ENCODE results near the gene BAK1.
"Not testable (repeated sequence)": the region's sequence is repeated elsewhere in the genome, so short reads cannot be mapped to it uniquely, and the experiment has no call there.

The BAK1 gene

GRCh38 chr6:33607126-33607783 lies 27.2 kb upstream of the BAK1 start:
- DNase-seq: no peak

- no peak for DNase-seq
These were observed 26.6 kb upstream of the BAK1 start for GRCh38 chr6:33606642-33607041.

GRCh38 chr6:33604941-33605854 lies 25.1 kb upstream of the BAK1 start:
- DNase-seq: no peak

GRCh38 chr6:33602180-33602579 lies 22.1 kb upstream of the BAK1 start:
- DNase-seq: no peak

- no peak for DNase-seq
These were observed 20.7 kb upstream of the BAK1 start for GRCh38 chr6:33600761-33601160.

DNA sequence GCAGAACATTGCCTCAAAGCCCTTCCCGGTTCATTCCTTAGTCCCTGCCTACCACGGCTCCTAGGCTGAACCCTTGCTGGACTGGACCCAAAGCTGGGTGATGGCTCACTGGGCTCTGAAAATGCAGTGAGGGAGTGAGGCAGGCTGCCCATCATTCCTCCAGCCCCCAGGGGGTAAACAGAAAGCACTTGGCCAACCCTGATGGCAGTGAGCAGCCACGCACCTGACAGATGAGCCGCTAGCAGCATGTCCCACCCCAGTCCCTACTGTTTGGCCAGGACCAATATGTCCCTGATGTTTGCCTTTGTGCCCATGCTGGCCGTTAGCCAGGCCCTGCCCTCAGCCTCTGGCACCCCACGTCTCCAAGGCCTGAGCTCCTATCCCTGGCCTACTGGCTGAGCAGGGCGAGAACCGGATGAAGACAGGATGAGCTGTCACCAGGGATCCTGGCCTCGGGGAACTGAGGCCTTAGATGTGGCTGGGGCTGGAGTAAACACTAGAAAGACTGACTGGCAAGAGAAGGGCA lies 19.4 kb upstream of the BAK1 start:
- no peak for DNase-seq

- DNase-seq: no peak
These were observed 17.7 kb upstream of the BAK1 start for GRCh38 chr6:33597551-33598322.

GRCh38 chr6:33596894-33597293 lies 16.8 kb upstream of the BAK1 start:
- not testable (repeated sequence) for DNase-seq

DNA sequence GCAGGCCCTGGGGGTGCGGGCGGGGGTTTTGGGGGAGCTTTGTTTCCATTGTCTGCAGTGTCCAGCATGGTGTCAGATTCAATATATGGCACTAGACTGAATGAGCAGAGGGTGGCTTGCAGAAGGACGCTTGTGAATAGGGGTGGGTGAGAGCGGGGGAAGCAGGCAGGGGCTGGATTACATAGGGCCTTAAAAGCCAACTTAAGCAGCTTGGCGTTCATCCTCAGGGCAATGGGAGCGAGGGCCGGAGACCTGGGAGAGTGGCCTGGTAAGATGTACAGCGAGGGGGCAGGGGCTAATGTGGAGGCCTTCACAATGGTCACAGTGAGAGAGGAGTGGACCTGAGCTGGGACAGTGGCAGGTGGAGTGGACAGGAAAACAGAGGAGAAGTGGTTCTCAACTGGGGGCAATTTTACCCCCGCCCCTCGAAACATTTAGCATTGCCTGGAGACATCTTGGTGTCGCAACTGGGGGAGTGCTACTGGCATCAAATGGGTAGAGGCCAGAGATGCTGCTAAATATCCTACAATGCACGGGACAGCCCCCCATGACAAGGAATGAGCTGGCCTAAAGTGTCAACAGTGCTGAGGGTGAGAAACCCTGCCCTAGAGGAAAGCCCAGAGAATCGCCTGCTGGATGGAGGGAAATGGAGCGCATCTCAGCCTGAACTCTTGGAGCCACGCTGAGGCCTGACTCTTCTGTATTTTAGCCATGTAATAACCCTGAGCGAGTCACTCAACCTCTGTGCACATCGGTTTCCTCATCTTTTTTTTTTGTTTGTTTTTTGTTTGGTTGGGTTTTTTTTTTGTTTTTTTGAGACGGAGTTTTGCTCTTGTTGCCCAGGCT lies 15.1 kb upstream of the BAK1 start:
- DNase-seq: no peak

- DNase-seq: no peak
These were observed 13.3 kb upstream of the BAK1 start for GRCh38 chr6:33593414-33593727.

DNA sequence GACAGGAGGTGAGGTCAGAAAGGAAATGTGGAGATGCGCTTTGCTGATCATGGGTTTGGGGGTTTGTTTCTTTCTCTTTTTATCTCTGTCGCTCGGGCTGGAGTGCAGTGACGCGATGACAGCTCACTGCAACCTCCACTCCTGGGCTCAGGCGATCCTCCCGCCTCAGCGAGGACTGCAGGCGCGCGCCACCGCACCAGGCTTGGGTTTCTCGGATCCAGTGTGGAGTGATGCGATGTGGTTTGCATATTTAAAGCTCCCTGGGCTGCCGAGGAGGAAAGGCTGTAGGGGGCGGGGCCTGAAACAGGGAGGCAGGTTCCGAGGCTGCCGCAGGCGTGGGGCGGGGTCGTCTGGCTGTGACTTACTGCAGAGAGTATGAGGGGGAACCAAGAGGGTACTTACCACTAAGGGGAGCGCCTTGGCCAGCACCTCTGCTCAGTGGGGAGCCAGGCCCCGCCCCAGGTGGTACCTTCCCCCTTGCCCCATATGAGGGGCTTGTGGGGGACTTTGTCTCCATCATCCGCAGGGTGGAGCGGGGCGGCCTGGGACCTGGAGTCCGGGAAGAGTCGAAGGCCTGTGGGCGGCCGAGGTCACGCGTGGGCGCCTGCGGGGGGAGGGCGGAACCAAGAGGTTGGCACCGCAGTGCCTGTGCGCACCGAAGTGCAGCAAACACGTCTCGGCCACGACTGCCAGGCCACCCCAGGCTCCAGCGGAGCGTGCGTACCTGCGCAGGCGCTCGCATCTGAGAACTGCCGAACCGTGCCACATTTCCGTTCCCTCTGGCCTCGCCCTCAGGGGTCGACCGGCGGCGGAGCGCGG lies 12.7 kb upstream of the BAK1 start:
- DNase-seq: no peak

GRCh38 chr6:33592280-33592594 lies 12.2 kb upstream of the BAK1 start:
- DNase-seq: no peak

GRCh38 chr6:33591424-33592032 lies 11.5 kb upstream of the BAK1 start:
- DNase-seq: no peak

- DNase-seq: no peak
These were observed 10.6 kb upstream of the BAK1 start for GRCh38 chr6:33590531-33591198.

- DNase-seq: no peak
These were observed 9.9 kb upstream of the BAK1 start for GRCh38 chr6:33589731-33590530.

- no peak for DNase-seq
These were observed 9.3 kb upstream of the BAK1 start for GRCh38 chr6:33589392-33589730.

DNA sequence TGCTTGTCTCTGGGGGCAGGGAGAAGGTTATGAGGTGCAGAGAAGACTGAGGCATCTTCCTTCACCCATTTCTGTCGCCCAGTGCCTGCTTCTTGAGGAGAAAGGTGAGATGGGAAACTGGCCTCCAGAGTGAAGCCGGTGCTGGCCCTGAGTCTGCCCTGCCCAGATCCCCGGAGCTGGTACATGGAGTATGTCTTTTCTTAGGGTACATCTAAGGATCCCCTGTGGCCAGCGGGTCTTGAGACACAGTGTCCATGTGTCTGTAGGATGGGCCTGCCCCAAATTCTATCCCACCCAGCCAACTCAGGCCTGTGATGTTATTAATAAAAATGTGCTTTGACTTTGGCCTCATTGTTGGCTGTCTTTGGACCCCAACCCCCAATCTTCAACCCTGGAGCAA lies 8.8 kb upstream of the BAK1 start:
- no peak for DNase-seq

DNA sequence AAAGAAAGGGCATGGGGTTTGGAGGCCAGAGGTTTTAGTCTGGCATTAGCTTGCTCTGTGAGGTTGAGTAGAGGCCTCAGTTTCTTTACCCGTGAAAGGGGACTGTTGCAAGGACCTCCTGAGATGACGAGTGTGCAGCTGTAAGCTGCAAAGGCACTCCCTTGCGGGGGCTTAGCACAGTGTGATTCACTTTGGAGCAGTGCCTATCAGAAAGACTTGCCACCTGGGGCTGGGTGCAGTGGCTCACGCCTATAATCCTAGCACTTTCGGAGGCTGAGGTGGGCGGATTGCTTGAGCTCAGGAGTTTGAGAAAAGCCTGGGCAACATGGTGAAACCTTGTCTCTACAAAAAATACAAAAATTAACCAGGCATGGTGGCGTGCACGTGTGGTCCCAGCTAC lies 7.5 kb upstream of the BAK1 start:
- DNase-seq: no peak

GRCh38 chr6:33586108-33586640 lies 6.1 kb upstream of the BAK1 start:
- no peak for DNase-seq

Data from KG1 (cell line).